ENCODE results near the gene WT1. TPM values are rescaled to one million over a fixed set of nuclear protein-coding genes. Genes with fewer than 3 reads are reported as not detected.

WT1 gene
- total RNA-seq, 2 experiments from 2014 or later = not detected

DNA sequence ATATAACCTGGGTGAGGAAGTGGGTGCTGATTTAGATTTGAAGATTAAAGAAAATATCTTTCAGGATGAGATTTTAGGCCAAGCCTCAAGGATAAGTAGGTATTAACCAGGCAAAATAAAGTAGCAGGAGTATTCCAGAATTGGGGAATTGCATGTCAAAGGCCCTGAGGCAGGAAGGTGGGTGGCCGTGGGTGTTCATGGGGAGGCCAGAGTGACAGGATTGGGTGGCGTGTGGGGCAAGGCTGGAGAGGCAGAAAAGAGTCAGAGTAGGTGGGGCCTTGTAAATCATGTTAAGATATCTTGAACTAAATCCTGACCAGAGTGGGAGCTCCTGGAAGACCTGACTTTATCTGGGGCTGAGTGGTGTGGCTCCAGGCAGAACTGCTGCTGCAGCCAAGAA lies 19.7 kb upstream of the WT1 start:
- ATAC-seq (no peak), DNase-seq (no peak)
- H3K4me3 Mint-ChIP-seq = no peak overlapping the region
- intact Hi-C loops (cut with micrococcal nuclease) = no loop called here
- peaks cover 6% of the 10 kb centered on the region for H3K27me3 Mint-ChIP-seq
- H3K36me3 Mint-ChIP-seq (ENCODE audit: low read depth) = no peaks in the 10 kb centered on the region
- TF ChIP-seq CTCF (IDR thresholded peaks at IDR 0.05) = no peak
- no peak overlapping the region for H3K27ac Mint-ChIP-seq
- H3K4me1 Mint-ChIP-seq (ENCODE audit: low read depth) = no peaks in the 10 kb centered on the region
- H3K9me3 Mint-ChIP-seq = no peaks in the 10 kb centered on the region
- CTCF ChIA-PET = no interaction called here
- POLR2A ChIA-PET = no interaction called here

DNA sequence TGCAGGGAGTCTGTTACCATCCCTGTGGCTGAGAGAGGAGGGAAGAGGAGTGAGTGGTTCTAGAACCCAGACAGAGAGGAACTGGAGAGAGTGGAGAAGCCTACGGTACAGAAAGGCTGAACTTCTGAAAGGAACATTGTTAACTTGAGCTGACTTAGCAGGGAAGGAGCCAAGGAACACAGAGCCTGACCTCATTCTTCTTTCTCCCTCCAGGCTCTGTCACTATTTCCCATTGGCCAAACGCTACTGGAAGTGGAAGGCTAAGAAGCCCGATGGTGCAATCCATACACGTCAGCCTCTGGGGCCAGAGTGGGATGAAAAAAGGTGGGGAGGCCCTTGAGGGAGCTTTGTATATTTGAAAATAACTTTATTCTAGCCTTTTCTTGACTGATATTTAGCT lies 16.5 kb upstream of the WT1 start:
- Mint-ChIP-seq H3K27me3 (peaks cover 10% of the 10 kb centered on the region), H3K4me1 (ENCODE audit: low read depth) (no peaks in the 10 kb centered on the region), H3K4me3 (no peak overlapping the region), H3K36me3 (ENCODE audit: low read depth) (no peaks in the 10 kb centered on the region), H3K27ac (no peak overlapping the region), H3K9me3 (no peaks in the 10 kb centered on the region)
- ATAC-seq (no peak), DNase-seq (no peak)
- POLR2A ChIA-PET = no interaction called here
- intact Hi-C loops (cut with micrococcal nuclease) = no loop called here
- TF ChIP-seq CTCF (IDR thresholded peaks at IDR 0.05) = no peak
- CTCF ChIA-PET = no interaction called here

- POLR2A ChIA-PET = no interaction called here
- intact Hi-C loops (cut with micrococcal nuclease) = no loop called here
- Mint-ChIP-seq H3K4me1 (ENCODE audit: low read depth) (no peaks in the 10 kb centered on the region), H3K36me3 (ENCODE audit: low read depth) (no peaks in the 10 kb centered on the region), H3K9me3 (no peaks in the 10 kb centered on the region), H3K27me3 (peaks cover 14% of the 10 kb centered on the region), H3K27ac (no peak overlapping the region), H3K4me3 (no peak overlapping the region)
- ATAC-seq = no peak
- TF ChIP-seq CTCF (IDR thresholded peaks at IDR 0.05) = no peak
- DNase-seq = no peak
- CTCF ChIA-PET = no interaction called here
These were observed 15.0 kb upstream of the WT1 start for GRCh38 chr11:32450372-32450771.

DNA sequence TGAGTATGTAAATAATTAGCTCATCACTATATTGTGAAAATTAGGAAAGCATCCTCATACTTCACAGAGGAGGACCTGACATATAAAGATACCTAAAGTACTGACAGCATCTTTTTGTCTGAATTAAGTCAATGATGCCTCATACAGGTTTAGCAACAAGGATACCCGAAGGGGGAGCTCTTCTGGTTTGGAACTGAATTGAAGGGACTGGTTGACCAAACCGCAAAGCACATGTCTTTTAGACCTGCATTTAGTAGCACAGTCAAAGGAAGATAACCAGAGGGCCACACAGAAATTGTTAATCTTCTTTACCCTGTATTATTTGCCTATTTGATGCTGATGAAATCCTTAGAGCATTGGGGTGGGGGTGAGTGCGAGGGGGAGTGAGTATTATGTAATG lies 12.9 kb upstream of the WT1 start:
- ChIA-PET POLR2A (no interaction called here), CTCF (no interaction called here)
- DNase-seq (no peak), ATAC-seq (no peak)
- H3K27ac Mint-ChIP-seq = no peak overlapping the region
- no peaks in the 10 kb centered on the region for H3K36me3 Mint-ChIP-seq (ENCODE audit: low read depth)
- peaks cover 16% of the 10 kb centered on the region for H3K27me3 Mint-ChIP-seq
- no peaks in the 10 kb centered on the region for H3K4me1 Mint-ChIP-seq (ENCODE audit: low read depth)
- no peak for TF ChIP-seq CTCF (IDR thresholded peaks at IDR 0.05)
- H3K9me3 Mint-ChIP-seq = no peaks in the 10 kb centered on the region
- H3K4me3 Mint-ChIP-seq = no peak overlapping the region
- intact Hi-C loops (cut with micrococcal nuclease) = no loop called here

DNA sequence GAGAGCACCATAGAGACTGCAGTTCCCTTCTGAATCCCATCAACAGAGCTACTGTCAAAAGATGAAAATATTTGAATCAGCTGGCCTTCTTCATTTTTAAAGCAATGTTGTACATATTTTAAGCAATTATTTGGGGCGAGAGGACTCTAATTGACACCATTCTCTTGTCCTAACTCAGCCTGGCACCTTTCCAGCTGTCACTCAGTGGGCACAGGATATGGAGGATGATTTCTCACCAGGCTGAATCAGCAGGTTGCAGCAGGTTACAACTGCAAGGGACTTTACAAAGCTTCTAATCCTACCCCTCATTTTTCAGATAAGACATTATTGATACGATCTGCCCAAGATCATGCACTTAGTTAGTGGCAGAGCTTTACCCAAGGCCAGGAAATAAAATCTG lies 11.9 kb upstream of the WT1 start:
- intact Hi-C loops (cut with micrococcal nuclease) = no loop called here
- POLR2A ChIA-PET = no interaction called here
- Mint-ChIP-seq H3K36me3 (ENCODE audit: low read depth) (no peaks in the 10 kb centered on the region), H3K4me3 (no peak overlapping the region), H3K27ac (no peak overlapping the region), H3K4me1 (ENCODE audit: low read depth) (no peaks in the 10 kb centered on the region), H3K27me3 (peaks cover 20% of the 10 kb centered on the region), H3K9me3 (no peaks in the 10 kb centered on the region)
- ATAC-seq (no peak), DNase-seq (no peak)
- CTCF ChIA-PET = no interaction called here
- TF ChIP-seq CTCF (IDR thresholded peaks at IDR 0.05) = no peak

Measured in activated CD8-positive, alpha-beta T cell treated with anti-CD3 and anti-CD28 coated beads for 36 hours (primary cell).